Effector memory CD4-positive, alpha-beta T cell (primary cell): Measurements from ENCODE around the gene GTPBP2.
"Not testable (repeated sequence)": the region's sequence is repeated elsewhere in the genome, so short reads cannot be mapped to it uniquely, and the experiment has no call there.

Experiments used
- DNase-seq, 3 donors: peaks; one replicate each; pipeline ENCODE4 v3.0.0-alpha.2; 2020
- H3K27ac ChIP-seq: 2 replicates; pipeline ENCODE4 v1.7.0; 2013; ENCODE audit warnings: mild to moderate bottlenecking, low read length, moderate library complexity; ENCODE audit not compliant: insufficient read depth, poor library complexity, severe bottlenecking
- H3K27me3 ChIP-seq: replicated peaks from 2 replicates; pipeline ENCODE4 v1.7.0; 2013; ENCODE audit warnings: mild to moderate bottlenecking, low read length; ENCODE audit not compliant: insufficient read depth, control insufficient read depth, poor library complexity, severe bottlenecking
- H3K36me3 ChIP-seq: 2 replicates; pipeline ENCODE4 v1.7.0; 2013; ENCODE audit warnings: mild to moderate bottlenecking, low read length, moderate library complexity; ENCODE audit not compliant: control insufficient read depth, insufficient read depth
- H3K4me1 ChIP-seq: 2 replicates; pipeline ENCODE4 v1.7.0; 2013; ENCODE audit warnings: low read length, mild to moderate bottlenecking; ENCODE audit not compliant: control insufficient read depth, insufficient read depth, poor library complexity, severe bottlenecking
- H3K4me3 ChIP-seq: 2 replicates; pipeline ENCODE4 v1.7.0; 2013; ENCODE audit warnings: low read length, low read depth, mild to moderate bottlenecking; ENCODE audit not compliant: insufficient read depth, poor library complexity, severe bottlenecking
- H3K9me3 ChIP-seq: 2 replicates; pipeline ENCODE4 v1.7.0; 2013; ENCODE audit warnings: mild to moderate bottlenecking, low read length, moderate library complexity; ENCODE audit not compliant: control insufficient read depth

Gene GTPBP2

DNA sequence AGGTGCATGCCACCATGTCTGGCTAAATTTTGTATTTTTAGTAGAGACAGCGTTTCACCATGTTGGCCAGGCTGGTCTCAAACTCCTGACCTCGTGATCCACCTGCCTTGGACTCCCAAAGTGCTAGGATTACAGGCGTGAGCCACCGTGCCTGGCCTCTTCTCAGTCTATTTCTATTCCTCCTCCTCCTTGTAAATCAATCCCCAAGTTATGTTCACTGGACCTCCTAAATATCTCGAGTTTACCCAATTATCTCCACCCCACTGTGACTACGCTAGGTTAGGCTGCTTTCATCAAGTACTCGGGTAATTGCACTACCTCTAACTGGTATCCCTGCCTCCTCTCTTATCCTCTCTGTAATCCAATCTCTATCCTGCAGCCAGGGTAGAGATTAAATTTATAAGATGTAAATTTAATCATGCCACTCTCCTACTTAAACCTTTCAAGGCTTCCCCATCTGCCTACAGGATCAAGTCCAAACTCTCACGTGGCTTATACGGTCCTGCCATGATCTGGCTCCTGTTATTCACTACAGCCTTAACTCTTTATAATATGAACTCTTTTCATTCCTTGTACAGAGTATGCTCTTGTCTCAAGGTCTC is 5.7 kb upstream of the GTPBP2 start:
- Histone ChIP-seq H3K4me3 (peak overlapping the region; percentile 85), H3K9me3 (no peaks in the 10 kb centered on the region), H3K4me1 (peaks cover 29% of the 10 kb centered on the region), H3K27me3 (no peaks in the 10 kb centered on the region), H3K27ac (peak overlapping the region; percentile 75), H3K36me3 (no peaks in the 10 kb centered on the region)
- no peak for DNase-seq

DNA sequence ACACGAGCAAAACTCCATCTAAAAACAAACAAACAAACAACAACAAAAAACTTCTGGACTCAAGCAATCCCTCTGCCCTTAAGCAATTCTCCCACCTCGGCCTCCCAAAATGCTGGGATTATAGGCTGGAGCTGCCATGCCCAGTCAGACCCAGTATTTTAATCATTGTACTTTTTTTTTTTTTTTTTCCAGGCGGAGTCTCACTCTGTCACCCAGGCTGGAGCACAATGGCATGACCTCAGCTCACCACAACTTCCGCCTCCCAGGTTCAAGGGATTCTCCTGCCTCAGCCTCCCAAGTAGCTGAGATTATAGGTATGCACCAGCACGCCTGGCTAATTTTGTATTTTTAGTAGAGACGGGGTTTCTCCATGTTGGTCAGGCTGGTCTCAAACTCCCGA is 3.9 kb upstream of the GTPBP2 start:
- not testable (repeated sequence) for H3K27ac ChIP-seq, H3K4me3 ChIP-seq, H3K9me3 ChIP-seq, H3K36me3 ChIP-seq, DNase-seq, H3K27me3 ChIP-seq
- H3K4me1 ChIP-seq, result peaks cover 26% of the 10 kb centered on the region

DNA sequence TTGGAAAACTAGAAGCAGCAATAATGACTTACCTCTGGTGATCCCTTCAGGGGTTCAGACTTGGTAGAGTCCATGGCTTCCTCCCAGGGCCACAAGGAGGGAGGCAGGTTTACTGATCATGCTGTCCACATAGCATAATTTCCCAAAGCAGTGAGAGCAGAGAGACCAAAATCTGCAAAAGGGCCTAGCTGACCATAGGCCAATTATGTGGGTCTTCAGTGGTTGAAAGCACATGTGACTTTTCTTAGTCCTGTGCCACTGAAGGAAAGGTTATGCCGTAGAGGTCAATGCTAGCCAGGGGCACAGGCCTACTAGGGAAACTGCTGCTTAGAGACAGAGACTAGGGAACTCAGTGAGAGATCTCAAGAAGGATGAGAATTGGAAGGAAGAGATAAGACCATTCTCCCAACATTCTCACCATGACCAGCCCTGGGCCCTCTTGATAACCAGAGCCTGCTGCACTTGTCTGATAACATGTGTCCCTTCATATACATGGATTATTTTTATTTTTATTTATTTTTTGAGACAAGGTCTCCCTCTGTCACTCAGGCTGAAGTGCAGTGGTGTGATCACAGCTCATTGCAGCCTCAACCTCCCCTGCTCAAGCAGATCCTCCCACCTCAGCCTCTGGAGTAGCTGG is 2.0 kb upstream of the GTPBP2 start:
- DNase-seq, result no peak
- Histone ChIP-seq H3K27me3 (no peaks in the 10 kb centered on the region), H3K27ac (no peak overlapping the region), H3K4me3 (no peak overlapping the region), H3K36me3 (peaks cover under 1% of the 10 kb centered on the region), H3K9me3 (no peaks in the 10 kb centered on the region), H3K4me1 (peaks cover 22% of the 10 kb centered on the region)

DNA sequence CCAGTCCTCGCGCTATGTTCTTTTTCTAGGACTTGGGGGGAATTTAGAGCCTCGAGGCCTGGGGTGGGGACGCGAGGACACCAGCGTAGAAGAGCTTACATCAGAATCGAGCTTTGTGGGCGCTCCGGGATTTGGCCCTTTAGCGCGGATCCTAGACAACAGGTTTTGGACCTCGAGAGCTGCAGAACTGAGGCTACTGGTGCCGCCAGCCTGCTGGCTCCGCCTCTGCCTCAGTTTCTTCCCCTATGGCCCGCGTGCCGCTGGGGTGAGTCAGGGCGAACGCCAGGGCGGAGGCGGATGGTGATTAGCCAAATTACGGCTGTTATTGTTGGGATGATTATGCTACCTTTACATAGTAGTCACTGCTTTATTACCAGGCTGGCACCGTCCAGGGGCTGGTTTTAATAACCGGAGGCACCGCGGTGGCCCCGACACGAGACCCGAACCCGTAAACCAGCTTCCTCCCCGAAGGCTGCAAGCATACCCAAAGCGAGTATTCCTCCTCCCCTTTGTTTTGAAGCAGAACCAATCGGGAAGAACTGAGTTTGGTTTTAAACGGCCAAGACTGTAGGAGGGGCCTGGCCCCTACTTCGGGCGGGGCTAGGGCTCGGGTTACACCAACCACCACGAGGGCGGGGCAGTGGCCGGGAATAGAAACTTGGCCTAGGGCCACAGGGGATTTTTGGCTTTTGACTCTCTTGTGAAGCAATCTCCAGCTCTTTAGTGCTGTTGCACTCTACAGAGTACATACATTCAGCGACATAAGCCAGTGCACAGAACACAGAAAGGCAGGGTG is 639 bp upstream of the GTPBP2 start:
- no peaks in the 10 kb centered on the region for H3K9me3 ChIP-seq
- H3K4me1 ChIP-seq, result peaks cover 13% of the 10 kb centered on the region
- no peaks in the 10 kb centered on the region for H3K27me3 ChIP-seq
- peak; percentile 85 to 86 (median 85) for DNase-seq
- H3K4me3 ChIP-seq, result peak overlapping the region; percentile 84
- H3K36me3 ChIP-seq, result peaks cover 14% of the 10 kb centered on the region
- peak overlapping the region; percentile 79 for H3K27ac ChIP-seq

DNA sequence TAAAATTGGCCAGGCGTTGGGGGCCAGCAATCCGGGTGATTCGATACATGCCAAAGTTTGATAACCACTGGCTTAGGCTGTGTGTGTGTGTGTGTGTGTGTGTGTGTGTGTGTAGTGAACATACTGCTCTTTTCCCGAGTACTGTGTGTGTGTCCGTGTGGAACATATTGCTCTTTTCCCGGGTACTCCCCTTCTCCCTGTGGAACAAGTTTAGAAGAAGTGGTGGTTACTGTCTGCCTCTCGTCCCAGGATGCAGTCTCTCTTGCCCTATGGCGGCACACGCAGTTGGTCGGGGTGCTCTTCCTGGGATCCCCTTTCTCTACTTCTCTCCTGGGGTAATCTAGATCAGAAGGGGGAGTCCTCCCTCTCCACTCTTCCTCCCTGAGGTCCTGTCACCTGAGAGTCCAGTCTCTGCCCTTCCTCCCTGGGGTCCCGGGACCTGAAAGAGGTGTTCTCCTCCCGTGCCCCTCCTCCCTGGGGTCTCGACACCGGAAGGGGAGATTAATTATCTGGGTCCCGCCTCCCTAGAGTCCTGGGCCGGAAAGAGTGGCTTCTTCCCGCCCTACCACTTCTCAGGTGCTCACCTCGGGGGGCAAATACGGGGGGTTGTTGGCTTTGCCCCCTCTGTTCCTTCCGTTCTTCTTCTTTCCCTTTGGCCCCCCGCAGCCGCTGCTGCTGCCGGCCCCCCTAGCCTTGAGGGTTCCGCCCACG is 516 bp downstream of the GTPBP2 start:
- Histone ChIP-seq H3K4me1 (peaks cover 13% of the 10 kb centered on the region), H3K27me3 (no peaks in the 10 kb centered on the region), H3K36me3 (peaks cover 26% of the 10 kb centered on the region), H3K9me3 (no peaks in the 10 kb centered on the region), H3K4me3 (peak overlapping the region; percentile 84), H3K27ac (peak overlapping the region; percentile 78)
- peak; percentile 13 to 38 (median 31) for DNase-seq

DNA sequence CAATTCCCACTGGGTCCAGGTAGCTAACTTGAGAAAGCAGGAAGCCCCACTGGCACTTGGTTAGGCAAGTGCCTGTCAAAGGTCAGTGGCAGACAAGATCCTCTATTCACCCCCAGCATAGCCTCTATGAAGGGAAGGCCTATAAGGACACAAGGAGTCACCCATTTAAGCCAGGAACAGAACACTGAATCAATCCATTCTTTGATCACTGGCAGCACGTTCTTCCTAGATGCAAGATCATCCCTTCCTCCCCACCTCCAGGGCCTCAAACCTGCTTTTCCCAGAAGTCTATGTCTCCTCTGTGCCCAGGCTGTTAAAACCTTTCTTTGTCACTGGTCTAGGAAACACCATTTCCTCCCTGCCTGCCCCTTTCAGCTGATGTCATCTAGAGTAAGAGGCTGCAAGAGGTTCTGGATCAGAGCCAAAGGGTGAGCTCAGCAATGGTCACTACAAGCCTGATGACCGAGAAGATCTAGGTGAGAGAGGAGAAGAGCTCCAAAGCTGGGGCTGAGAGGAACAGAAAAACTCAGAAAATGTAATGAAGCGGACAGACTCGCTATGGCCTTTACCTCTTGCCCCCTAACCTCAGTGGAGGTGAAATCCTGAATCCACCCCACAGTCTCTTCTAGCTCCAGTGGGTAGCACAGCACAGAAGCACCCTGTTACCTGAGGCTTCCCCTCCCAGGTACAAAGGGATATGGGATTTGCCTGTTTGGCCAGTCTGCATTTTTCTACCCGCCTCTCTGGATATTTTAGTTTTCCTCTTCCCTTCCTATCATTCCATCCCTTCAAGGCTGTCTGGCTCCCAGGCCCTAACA is 1.8 kb downstream of the GTPBP2 start:
- peaks cover 13% of the 10 kb centered on the region for H3K4me1 ChIP-seq
- no peak for DNase-seq
- no peaks in the 10 kb centered on the region for H3K27me3 ChIP-seq
- peaks cover 36% of the 10 kb centered on the region for H3K36me3 ChIP-seq
- no peak overlapping the region for H3K27ac ChIP-seq
- no peak overlapping the region for H3K4me3 ChIP-seq
- H3K9me3 ChIP-seq, result no peaks in the 10 kb centered on the region

DNA sequence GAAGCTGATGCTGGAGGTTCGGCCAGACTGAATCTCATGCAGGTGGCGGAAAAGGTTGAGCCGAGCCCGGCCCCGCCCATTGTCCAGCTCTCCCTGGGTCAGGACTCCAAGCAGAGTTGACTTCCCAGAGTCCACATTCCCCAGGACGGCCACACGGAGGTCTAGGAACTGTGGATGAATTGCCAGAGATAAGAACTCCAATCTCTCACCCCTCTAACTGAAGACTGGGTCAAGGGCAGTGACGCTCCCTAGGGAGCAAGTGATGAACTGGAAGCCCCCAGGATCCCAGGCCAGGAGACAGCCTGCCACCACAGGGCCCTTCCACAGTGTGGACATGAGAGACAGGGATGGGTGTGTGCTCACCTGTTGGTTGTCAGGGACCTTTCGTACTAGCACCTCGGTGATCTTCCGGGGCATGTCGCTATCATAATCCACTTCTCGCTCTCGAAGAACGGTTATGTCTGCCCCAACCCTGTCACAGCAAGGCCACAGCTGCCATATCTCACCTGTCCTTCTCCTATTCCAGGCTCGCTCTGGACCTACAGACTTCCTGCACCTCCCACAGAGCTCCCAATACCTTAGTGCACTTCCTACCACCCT is 3.6 kb downstream of the GTPBP2 start:
- Histone ChIP-seq H3K4me1 (peaks cover 13% of the 10 kb centered on the region), H3K27me3 (no peaks in the 10 kb centered on the region), H3K4me3 (no peak overlapping the region), H3K9me3 (no peaks in the 10 kb centered on the region), H3K27ac (no peak overlapping the region), H3K36me3 (peaks cover 53% of the 10 kb centered on the region)
- no peak for DNase-seq

DNA sequence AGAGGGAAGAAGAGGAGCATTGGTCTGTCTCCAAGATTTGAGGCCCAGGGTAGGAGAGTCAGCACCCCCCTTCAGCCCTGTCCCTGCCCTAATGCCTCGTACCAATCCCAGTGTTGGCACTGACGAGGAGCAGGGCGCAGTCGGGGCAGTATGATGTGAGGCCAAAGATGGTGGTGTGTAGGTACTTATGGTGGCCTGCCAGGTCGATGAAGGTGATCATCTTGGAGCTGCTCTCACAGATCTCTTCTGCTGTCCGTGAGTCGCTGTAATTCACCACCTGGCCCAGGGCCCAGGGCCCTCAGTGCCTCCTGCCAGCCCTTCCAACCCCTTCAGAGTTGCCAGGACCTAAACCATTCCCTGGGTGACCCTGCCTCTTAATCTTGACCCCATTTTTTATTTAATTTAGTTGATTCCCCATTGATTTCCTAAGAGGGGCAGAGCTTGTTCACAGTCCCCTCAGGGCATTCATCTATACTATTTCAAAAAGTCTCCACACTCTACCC is 4.2 kb downstream of the GTPBP2 start:
- peaks cover 54% of the 10 kb centered on the region for H3K36me3 ChIP-seq
- DNase-seq, result no peak
- H3K27me3 ChIP-seq, result no peaks in the 10 kb centered on the region
- H3K9me3 ChIP-seq, result no peaks in the 10 kb centered on the region
- H3K4me3 ChIP-seq, result no peak overlapping the region
- no peak overlapping the region for H3K27ac ChIP-seq
- H3K4me1 ChIP-seq, result peaks cover 9% of the 10 kb centered on the region
